ENCODE measurements around the gene ABHD11.
"Not testable (repeated sequence)": the region's sequence is repeated elsewhere in the genome, so short reads cannot be mapped to it uniquely, and the experiment has no call there.

The ABHD11 gene

DNA sequence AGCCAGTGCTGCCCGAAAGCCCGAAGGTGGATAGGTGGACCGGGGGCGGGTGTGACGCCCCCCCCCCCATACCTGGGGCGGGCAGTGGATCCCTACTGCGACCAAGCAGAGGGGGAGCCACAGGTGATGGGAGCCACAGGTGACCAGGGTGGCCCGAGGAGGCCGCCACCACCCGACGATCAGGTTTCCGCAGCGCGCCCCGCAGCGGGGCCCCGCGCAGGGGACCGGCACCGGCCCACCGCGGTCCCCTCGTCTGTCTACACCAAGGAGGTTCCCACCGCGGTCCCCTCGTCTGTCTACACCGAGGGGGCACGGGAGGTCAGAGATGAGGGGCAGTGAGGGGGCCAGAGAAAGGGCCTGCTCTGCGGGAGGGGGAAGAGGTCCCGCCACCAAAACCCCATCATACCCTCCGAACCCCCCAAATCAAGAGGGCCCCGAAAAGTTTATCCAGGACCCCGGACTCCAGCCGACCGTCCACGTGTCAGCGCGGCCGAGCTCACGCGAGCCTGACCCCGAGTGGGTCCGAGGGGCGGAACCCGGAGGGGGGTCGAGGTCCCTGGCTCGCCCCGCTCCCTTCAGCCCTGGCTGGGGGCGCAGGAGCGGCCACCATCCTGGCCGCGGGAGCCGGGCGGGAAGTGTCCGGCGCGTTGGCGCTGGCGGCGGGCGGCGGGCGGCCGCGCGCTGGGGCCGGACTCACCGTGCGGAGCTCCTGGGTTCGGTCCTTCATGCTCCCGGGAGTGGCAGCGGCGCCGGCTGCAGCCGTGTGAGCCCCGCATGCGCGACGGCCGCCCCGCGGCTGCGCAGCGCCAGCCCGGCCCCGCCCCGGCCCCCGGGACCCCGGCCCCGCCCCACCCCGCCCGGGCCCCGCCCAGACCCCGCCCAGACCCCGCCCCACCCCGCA is 19.4 kb downstream of the ABHD11 start, which contains the start of gene STX1A:
Gene STX1A (minus strand): TSS at position 765 of the 901 bp plus-strand sequence. CDS start 38 bp downstream, at position 727.
- DNase-seq = no peak

DNA sequence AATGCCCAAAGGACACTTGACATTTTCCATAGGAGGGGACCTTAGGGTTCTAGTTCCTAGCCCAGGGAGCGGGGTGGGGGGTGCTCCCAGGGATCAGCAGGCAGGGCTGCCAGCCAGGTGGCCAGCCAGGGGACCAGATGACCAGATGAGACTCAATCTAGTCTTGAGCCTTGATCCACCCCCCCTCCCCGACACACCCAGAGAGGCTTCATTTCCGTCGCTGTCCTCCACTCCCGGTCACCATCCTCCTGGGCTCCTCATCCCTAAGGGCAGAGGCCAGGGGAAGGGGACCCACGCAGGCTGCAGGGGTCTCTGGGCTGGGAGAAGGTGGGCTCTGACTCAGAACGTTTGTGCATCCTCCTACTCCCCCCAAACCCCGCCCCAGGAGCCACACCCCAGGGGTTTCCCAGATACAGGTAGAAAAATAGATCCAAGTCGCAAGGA is 20.1 kb downstream of the ABHD11 start:
- no peak for DNase-seq

DNA sequence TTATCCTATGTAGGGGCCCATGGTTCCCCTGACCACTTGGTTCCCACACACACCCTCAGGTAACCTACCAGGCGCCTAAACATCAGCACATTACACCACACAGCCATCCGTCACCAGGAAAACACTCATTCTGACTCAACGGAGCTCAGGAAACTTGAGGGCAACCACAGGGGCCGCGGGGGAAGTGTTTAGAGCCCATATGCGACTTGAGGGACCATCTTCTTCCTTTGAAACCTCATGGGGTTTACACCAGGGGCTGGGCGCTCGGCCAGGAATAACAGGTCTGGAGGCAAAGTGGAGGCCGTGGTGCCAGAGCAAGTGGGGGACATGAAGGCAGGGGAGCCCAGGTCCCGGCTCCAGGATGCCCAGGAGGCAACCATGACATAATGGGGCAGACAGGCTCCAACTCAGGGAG is 20.6 kb downstream of the ABHD11 start:
- DNase-seq = no peak

DNA sequence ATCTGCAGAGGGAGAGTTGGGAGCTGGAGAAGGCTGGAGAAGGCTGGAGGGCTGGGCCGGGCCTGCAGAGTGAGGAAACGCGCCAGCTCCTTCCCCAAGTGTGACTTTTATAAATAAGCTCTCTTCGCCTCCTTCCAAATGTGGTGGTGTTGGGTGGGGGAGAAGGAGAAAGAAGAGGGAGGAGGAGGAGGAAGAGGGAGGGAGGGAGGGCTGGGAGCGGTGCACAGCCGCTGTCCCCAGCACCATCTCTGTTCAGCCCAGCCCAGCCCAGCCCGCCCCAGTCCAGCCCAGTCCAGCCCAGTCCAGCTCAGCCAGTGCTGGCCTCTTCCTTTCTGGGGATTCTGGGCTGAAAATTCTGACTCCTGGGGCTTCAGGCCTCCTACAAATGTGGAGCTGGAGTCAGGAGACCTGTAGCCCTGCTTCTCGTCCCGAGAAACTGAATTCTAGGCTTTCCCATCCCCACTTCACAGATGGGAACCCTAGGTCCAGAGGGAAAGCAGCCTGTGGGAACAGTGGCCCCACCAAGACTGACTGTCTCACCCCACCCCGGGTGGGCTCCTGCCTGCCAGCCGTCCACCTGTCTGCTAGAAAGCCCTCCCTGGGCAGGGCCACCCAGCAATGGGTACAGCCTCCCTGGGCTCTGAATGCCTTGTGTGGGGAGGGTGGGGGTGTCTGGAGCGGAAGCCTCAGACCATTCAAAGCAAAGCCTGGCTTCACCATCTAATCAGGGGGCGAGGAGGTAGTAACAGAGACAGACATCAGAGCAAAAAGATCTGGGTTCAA is 21.4 kb downstream of the ABHD11 start:
- DNase-seq = no peak

DNA sequence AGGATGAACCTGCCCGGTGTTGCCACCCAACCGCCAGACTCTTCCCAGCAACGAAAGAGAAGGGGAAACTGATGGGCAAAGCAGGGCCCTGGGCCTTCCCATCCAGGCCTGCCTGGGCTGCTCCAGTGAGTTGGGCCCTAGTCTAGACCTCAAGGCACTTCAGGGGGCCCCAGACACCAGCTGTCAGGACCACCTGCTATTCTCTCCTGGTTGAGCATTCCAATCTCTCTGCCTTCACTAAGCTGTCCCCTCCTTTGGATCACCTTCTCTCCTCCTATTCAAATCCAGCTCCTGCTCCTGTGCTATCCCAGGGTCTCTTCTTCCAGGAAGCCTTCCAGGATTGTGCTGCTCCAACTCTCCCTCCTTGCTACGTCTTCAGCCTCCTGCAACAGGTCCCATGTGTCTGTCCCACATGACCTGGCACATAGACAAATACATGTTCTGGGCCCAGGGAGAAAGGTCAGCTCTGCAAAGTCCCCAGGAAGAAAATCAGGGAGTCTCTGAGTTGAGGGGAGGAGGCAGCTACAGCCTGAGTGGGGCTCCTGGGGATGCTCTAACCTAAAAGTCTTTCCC is 22.2 kb downstream of the ABHD11 start:
- DNase-seq = no peak

DNA sequence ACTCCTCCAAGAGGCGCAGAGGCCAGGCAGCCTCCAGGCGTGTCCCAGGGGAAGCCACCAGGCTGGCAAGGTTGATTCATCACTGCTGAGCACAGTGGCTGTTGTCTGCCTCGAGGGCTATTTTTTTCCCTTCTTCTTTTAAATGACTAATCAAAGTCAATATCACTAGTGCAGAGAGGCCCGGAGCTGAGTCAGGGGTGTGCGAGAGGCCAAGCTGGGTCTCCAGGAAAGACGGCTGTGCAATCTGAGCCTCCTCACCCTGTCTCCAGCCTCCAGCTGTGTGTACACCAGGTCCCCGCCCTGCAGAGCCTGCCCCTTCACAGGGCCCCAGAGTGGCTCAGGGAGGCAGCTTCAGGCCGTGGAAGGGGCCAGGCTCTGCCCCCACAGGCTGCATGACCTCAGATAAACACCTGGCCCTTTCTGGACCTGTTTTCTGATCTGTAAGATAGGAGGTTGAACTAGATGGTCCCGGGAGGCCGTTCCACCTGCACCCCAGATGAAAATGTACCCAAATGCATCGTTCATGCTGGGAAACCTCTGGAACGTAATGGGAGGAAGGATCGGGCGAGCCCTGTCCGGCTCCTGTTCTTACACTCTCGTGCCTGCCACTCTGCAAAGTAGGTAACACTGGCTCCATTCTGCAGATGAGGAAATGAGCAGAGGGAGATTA is 22.8 kb downstream of the ABHD11 start:
- DNase-seq = peak; percentile 84

DNA sequence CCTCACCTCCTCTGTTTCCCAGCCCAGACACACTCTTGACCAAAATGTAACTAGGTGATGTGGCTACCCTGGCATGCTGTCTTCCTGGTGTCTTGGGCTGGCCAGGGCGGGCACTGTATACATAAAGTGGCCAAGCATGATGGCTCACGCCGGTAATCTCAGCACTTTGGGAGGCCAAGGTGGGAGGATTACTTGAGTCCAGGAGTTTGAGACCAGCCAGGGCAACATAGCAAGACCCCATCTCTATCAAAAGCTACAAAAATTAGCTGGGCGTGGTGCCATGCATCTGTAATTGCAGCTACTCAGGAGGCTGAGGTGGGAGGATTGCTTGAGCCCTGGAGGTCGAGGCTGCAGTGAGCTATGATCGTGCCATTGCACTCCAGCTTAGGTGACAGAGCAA is 25.3 kb downstream of the ABHD11 start:
- DNase-seq = not testable (repeated sequence)

DNA sequence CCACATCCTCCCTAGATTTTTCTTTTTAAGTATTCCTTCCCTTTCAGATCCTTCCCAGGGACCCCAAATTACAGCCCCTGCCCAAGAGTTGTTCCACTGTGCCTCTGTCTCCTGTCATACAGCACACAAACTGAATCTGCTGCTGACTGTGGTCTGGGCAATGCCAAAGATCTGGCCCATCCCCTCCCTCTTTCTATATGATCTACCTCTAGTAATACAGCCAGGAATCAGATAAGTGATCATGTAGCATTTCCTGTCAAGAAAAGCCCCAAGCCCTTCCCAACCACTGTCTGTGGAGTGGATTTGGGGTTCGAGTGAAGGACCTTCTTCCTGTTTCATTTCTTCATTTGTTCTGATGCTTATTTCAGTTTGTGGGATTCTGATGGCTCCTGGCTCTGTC is 25.8 kb downstream of the ABHD11 start:
- no peak for DNase-seq

DNA sequence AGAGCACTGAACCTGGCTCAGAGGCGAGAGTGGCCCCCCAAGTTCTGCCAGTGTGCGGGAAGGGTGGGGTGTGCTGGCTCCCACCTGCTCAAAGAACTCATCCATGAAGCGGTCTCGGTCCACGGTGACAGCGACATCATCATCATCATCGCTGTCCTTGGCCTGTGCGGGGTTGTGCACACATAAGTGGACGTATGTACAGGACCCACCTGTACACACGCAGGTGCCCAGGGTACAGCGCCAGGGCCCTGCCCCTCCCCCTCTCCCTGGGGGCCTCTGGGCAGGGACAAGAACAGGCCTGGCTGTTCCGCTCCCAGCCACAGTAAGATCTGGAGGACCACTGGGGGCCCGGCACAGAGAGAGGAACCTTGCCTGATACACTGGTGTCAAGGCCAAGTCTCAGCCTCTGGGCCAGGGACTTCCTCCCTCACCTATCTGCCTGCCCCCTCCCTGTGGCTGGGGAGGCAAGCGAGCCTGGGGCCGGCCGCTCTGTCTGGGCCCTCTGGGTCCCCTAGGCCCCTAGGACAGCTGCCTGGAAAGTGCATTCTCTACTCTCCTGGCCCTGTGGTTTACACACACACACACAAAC is 29.5 kb downstream of the ABHD11 start:
- DNase-seq = no peak

DNA sequence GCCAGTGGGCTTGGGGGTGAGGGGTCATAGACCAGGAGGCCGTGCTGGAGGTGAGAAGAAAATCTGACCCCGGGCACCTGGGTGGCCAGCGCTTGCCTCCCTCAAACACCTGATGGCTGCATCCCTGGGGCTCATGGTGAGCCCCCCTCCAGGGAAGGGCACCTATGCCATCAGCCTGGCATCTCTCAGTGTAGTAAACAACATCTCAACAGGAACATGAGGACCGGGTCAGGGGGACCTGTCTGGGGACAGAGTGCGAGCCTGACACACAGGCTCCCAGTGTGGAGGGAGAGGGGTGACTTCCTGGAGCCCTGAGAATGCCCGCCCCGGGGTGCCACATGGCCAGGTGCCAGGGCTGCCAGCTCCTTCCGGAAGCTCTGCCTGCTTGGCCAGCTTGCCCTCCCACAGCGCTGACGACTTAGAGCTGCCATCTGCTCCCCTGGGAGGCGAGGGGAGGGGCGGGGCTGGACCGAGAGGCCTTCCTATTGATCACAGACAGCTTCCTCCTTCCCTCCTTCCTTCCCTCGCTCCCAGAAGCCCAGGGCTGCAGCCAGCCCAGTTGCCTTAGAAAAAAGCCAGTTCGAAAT is 31.5 kb downstream of the ABHD11 start:
- DNase-seq = peak; percentile 34

DNA sequence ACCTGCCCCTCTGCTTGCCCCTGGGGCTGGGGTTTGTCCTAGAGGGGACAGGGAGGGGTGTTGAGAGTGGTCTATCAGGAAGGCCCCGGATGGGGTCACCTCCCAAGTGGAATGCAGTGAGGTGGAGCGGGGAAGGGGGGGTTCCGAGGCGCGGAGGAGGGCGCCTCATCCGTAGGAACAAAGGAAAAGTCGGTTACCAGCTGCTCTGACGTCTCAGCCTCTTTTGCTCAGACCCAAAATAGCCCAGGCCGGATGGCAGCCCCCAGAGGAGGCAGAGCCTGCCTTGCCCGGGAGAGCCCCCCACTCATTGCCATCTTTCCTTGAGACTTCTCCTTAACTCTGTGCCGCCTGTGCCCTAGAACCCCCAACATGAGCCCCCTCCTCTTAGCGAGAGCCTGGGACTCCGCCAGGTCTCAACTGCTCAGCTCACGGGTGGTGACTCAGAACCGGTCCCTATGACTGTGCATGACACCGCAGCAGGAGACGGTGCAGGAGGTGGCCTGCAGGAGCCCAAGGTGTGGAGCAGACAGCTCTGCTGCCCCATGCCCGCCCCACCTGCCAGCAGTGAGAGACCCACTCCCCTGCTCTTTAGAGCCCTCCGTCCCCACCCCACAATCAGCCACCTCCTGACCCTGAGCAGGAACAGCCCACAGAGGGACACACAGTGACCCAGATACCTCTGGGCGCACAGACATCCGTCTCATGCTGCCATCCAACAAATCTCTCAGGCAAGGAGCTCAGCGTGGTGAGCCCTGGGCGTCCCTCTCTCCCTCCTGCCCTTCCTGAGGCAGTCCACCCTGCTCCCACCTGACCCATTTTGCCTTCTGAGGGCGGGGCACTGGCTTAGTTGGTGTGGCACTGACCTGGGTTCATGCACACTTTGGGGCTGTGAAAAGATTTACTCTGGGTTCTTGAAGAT is 32.2 kb downstream of the ABHD11 start:
- no peak for DNase-seq

DNA sequence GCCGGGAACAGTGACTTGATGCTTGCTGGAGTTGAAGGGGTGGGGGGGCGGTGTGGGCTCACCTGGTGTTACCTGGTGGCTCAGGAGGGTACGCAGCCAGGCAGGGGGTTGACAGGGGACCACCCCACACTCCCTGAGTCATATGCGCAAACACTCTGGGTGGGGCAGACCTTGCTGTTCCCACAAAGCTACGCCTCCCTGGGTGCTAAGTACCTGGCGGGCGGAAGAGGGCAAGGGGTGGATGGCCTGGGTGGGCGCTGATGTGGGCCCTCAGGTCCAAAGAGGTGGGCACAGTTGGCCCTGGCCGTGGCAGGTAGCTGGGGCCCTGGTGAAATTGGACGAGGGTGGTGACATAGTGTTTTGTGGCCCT is 33.1 kb downstream of the ABHD11 start:
- no peak for DNase-seq

DNA sequence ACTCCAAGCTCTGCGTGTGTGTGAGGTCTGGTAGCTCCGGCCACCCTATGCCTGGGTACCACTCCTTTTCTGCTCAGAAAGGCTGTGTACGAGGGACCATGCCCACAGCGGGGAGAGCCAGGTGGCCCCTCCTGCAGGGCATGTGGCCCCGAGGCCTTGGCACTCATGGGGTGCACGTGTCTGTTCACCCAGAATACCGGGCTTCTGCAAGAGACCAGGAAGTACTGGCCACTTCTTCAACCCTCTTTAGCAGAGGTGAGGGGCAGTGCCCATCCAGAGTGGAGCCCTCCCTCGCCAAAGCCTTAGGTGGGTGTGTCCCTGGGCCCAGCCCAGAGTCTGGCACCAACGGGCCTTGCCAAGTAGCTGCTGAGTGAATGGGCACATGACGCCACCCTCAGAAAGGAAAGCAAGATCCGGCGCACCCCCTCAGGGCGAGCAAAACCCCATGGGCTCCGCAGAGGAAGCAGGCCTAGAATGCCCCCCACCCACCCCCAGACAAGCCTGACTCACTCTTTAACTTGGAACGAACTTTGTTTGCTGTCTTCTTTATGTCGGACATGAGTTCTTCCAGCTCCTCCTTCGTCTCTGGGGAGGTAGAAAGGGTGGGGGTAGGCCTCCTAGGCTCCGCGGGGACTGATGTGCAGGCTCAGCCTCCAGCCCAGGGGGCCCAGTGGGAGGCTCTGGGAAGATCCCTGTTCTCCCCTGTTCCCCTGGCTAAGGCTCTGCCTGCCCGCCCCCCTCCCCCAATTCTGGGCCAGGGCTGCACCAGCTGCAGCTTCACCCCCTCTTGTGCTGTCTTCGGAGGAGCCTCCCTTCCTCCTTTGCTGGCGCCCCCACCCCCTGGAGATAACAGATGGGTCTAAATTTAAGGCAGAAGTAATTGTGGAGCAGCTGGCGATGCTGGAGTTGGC is 33.7 kb downstream of the ABHD11 start:
- no peak for DNase-seq

DNA sequence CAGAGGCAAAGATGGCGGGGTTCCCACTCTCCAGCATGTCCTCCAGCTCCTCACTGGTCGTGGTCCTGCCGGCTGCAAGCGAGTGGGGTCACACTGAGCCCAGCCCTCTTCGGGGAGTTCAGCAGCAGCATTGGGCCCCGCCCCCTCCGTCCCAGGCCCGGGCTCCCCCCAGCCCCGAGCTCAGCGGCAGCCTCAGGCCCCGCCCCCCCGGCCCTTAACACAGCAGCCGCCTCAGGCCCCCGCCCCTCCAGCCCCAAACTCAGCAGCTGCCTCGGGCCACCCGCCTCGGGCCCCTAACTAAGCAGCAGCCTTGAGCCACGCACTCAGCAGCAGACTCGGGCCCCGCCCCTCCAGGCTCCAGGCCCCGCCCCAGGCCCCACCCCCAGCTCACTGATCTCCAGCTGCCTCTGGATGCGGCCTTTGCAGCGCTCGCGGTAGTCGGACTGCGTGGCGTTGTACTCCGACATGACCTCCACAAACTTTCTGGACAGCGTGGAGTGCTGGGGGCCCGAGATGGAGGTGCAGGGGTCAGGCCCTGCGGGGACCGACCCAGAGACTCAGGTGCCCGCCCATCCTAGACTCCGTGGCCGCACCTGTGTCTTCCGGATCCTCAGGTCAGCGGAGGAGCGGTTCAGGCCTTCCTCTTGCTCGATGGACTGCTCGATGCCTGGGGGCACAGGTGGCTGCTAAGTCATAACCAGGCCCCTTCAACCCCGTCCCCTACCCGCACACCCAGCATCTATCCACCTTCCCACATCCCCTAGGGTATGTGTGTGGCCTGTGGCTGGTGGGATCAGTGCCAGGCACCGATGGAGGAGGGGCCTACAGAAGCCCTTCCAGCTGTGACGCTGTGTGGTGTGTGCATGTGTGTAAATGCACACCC is 34.6 kb downstream of the ABHD11 start:
- no peak for DNase-seq

DNA sequence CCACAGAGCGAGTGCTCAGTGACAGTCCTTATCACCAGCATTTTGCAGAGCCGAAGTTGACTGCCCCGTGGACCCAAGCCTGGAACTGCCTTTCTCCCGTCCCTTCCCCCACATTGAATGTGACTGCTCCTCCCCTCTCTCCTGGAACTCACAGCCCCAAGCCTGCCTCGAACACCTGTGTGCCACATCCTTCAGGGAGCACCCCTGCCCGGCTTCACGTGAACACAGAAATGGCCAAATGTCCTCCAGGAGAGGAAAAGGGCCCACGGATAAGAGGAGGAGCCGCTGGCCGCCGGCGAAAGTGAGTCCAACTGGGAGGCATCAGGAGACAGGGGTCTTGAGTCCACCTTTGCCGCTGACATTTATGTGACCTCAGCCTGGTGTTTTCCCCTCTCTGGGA is 35.4 kb downstream of the ABHD11 start:
- no peak for DNase-seq

DNA sequence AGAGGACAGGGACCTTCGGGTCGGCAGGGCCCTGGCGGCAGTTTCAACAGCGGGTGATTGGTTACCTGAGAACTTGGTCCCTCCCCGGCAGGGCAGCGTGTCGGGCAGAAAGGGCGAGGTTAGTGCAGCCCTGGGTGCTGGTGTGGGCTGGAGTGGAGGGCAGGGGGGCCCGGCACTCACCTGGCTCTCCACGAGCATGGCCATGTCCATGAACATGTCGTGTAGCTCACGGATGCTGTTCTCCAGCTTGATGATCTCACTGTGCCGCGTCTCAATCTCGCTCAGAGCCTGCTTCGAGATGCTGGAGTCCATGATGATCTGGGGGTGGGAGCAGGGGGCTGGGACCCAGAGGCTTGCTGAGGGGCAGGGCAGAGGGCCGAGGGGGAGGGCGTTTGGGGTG is 35.9 kb downstream of the ABHD11 start:
- no peak for DNase-seq

DNA sequence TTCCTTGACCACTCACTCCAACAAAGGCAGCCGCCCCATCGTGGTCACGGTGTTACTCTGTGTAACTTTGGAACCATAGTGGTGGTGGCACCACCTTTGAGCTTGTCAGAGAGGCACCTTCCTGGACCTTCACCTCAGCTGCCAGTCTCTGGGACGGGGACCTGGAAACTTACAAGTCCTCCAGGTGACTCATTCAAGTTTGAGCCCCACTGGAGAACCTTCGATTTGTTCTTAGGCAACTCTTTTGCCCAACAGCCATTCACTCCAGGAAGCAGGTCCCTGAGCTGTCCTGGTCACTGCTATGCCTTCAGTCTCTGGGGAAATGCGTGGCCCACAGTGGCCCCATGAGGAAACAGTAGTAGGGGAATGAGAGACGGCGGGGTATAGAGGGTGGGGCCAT is 36.4 kb downstream of the ABHD11 start:
- no peak for DNase-seq

DNA sequence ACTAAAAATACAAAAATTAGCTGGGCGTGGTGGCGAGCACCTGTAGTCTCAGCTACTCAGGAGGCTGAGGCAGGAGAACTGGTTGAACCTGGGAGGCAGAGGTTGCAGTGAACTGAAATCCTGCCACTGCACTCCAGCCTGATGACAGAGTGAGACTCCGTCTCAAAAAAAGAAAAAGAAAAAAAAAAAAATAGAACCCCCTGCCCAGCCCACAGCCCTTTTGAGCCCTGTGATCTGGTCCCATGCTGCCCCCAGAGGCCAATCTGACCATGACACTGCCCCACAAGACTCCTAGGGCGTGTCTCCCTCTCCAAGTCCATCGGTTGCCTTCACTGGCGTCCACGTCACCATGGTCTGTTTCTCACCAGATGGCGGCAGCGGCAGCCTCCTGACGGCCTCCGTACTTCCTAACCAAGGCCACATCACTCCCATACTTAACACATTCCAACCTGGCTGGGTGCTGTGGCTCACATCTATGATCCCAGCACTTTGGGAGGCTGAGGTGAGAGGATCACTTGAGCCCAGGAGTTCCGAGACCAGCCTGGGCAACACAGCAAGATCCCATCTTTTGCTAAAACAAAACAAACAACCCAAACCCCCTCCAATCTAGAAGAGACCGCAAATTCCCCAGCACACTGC is 37.1 kb downstream of the ABHD11 start:
- no peak for DNase-seq
